DOHH2 (cell line): ENCODE results near the gene ATP2A3.

ENCODE experiments used
- H3F3A ChIP-seq: fragments of 200-600 bp; sonication (generic), shearing (Covaris generic); 2 replicates; pipeline ENCODE4 v1.6.0; 2016; ENCODE audit warnings: antibody characterized with exemption, mild to moderate bottlenecking; ENCODE audit not compliant: control insufficient read depth, insufficient read depth
- H3K27ac ChIP-seq: fragments of 200-600 bp; sonication (generic); 2 replicates; pipeline ENCODE4 v1.5.1; 2014; ENCODE audit warnings: low read depth, mild to moderate bottlenecking, low read length, moderate library complexity
- H3K27me3 ChIP-seq: fragments of 200-600 bp; sonication (generic); 2 replicates; pipeline ENCODE4 v1.6.1; 2014; ENCODE audit warnings: mild to moderate bottlenecking, low read length, mixed read lengths; ENCODE audit not compliant: control insufficient read depth
- H3K36me3 ChIP-seq: fragments of 200-600 bp; sonication (generic); 2 replicates; pipeline ENCODE4 v1.6.1; 2014; ENCODE audit warnings: mild to moderate bottlenecking, low read length, moderate library complexity, mixed read lengths; ENCODE audit not compliant: control insufficient read depth
- H3K4me1 ChIP-seq: fragments of 200-600 bp; sonication (generic); 2 replicates; pipeline ENCODE4 v1.6.1; 2014; ENCODE audit warnings: mild to moderate bottlenecking, low read length, mixed read lengths; ENCODE audit not compliant: control insufficient read depth
- H3K4me2 ChIP-seq: fragments of 200-600 bp; sonication (generic); 2 replicates; pipeline ENCODE4 v1.6.0; 2014; ENCODE audit warnings: mild to moderate bottlenecking, low read length, moderate library complexity
- H3K4me3 ChIP-seq: fragments of 200-600 bp; sonication (generic); 2 replicates; pipeline ENCODE4 v1.5.1; 2014; ENCODE audit warnings: mild to moderate bottlenecking, low read length, mixed read lengths
- H3K79me2 ChIP-seq: fragments of 200-600 bp; sonication (generic); 2 replicates; pipeline ENCODE4 v1.6.1; 2014; ENCODE audit warnings: mild to moderate bottlenecking, low read length, mixed read lengths; ENCODE audit not compliant: control insufficient read depth
- H3K9me2 ChIP-seq: fragments of 200-600 bp; sonication (generic); replicated peaks from 2 replicates; pipeline ENCODE4 v1.6.1; 2014; ENCODE audit warnings: mild to moderate bottlenecking, low read length, mixed read lengths; ENCODE audit not compliant: control insufficient read depth
- H3K9me3 ChIP-seq: fragments of 200-600 bp; sonication (generic); 2 replicates; pipeline ENCODE4 v1.6.1; 2014; ENCODE audit warnings: antibody characterized with exemption, low read length, mixed read lengths; ENCODE audit not compliant: control insufficient read depth, insufficient read depth
- H4K20me1 ChIP-seq: fragments of 200-600 bp; sonication (generic); 2 replicates; pipeline ENCODE4 v1.6.0; 2014; ENCODE audit warnings: low read depth, mild to moderate bottlenecking, antibody characterized with exemption, low read length, moderate library complexity; ENCODE audit not compliant: control insufficient read depth, insufficient read depth
- CTCF ChIP-seq: fragments of 200-600 bp; sonication (generic); IDR thresholded peaks from one replicate; pipeline ENCODE4 v1.5.1; 2014; ENCODE audit warnings: antibody characterized with exemption, mild to moderate bottlenecking, low read depth, low read length; ENCODE audit not compliant: poor library complexity, severe bottlenecking
- EZH2phosphoT487 ChIP-seq: fragments of 200-600 bp; sonication (generic); IDR thresholded peaks from 2 replicates; pipeline ENCODE4 v1.6.1; 2017; ENCODE audit warnings: borderline replicate concordance, mild to moderate bottlenecking, antibody characterized with exemption, low read length, moderate library complexity, mixed read lengths

The ATP2A3 gene

GRCh38 chr17:3909257-3909656 is 55.0 kb downstream of the ATP2A3 start:
- no peak overlapping the region for H3K27ac ChIP-seq
- peaks cover 48% of the 10 kb centered on the region for H3K4me1 ChIP-seq
- H3F3A ChIP-seq: peaks cover 16% of the 10 kb centered on the region
- H3K27me3 ChIP-seq: no peaks in the 10 kb centered on the region
- H4K20me1 ChIP-seq: no peaks in the 10 kb centered on the region
- peaks cover 4% of the 10 kb centered on the region for H3K36me3 ChIP-seq
- H3K9me2 ChIP-seq: no peaks in the 10 kb centered on the region
- H3K9me3 ChIP-seq: no peaks in the 10 kb centered on the region
- H3K79me2 ChIP-seq: peaks cover 9% of the 10 kb centered on the region
- TF ChIP-seq CTCF (no peak), EZH2phosphoT487 (no peak)
- H3K4me2 ChIP-seq: no peak overlapping the region
- no peak overlapping the region for H3K4me3 ChIP-seq

GRCh38 chr17:3907483-3908216 is 56.6 kb downstream of the ATP2A3 start:
- Histone ChIP-seq H3K9me2 (no peaks in the 10 kb centered on the region), H4K20me1 (no peaks in the 10 kb centered on the region), H3K27ac (no peak overlapping the region), H3K79me2 (peaks cover 1% of the 10 kb centered on the region; the same call in 1 of the 2 replicates), H3K36me3 (no peaks in the 10 kb centered on the region), H3K4me2 (no peak overlapping the region), H3K9me3 (no peaks in the 10 kb centered on the region), H3F3A (peaks cover 13% of the 10 kb centered on the region), H3K27me3 (no peaks in the 10 kb centered on the region), H3K4me3 (no peak overlapping the region), H3K4me1 (peaks cover 39% of the 10 kb centered on the region)
- TF ChIP-seq EZH2phosphoT487: no peak
- no peak for TF ChIP-seq CTCF

GRCh38 chr17:3906881-3907280 is 57.4 kb downstream of the ATP2A3 start:
- no peaks in the 10 kb centered on the region for H3K79me2 ChIP-seq
- H3K27ac ChIP-seq: no peak overlapping the region
- no peaks in the 10 kb centered on the region for H3K9me2 ChIP-seq

More at GRCh38 chr17:3906881-3907280, 57.4 kb downstream of the ATP2A3 start:
- H4K20me1 ChIP-seq: no peaks in the 10 kb centered on the region
- no peaks in the 10 kb centered on the region for H3K36me3 ChIP-seq
- peaks cover 10% of the 10 kb centered on the region for H3F3A ChIP-seq
- TF ChIP-seq EZH2phosphoT487 (no peak), CTCF (no peak)
- no peaks in the 10 kb centered on the region for H3K9me3 ChIP-seq
- peaks cover 34% of the 10 kb centered on the region for H3K4me1 ChIP-seq
- no peak overlapping the region for H3K4me2 ChIP-seq
- H3K27me3 ChIP-seq: no peaks in the 10 kb centered on the region
- H3K4me3 ChIP-seq: no peak overlapping the region
